ENCODE results near the gene LIG1.

- TF ChIP-seq, protein P1, sequence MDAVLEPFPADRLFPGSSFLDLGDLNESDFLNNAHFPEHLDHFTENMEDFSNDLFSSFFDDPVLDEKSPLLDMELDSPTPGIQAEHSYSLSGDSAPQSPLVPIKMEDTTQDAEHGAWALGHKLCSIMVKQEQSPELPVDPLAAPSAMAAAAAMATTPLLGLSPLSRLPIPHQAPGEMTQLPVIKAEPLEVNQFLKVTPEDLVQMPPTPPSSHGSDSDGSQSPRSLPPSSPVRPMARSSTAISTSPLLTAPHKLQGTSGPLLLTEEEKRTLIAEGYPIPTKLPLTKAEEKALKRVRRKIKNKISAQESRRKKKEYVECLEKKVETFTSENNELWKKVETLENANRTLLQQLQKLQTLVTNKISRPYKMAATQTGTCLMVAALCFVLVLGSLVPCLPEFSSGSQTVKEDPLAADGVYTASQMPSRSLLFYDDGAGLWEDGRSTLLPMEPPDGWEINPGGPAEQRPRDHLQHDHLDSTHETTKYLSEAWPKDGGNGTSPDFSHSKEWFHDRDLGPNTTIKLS (IDR thresholded peaks at IDR 0.05; ENCODE audit: borderline replicate concordance, low read depth): no peak
- TF ChIP-seq ZNF23 (CRISPR knock-in tag; IDR thresholded peaks at IDR 0.05) (no peak), ILF3 (IDR thresholded peaks at IDR 0.05; ENCODE audit: borderline replicate concordance) (no peak), SMAD1 (IDR thresholded peaks at IDR 0.05; ENCODE audit: low read depth, low read length, partially characterized antibody) (no peak), MXD1 (CRISPR knock-in tag; IDR thresholded peaks at IDR 0.05; ENCODE audit: borderline replicate concordance, poor library complexity, severe bottlenecking) (no peak), NFIC (IDR thresholded peaks at IDR 0.05) (no peak), NRF1 (conservative IDR thresholded peaks at IDR 0.05 in 1 of 2, IDR thresholded peaks at IDR 0.05 in 1 of 2) (no peak), NFXL1 (CRISPR knock-in tag; IDR thresholded peaks at IDR 0.05) (no peak), ERF (CRISPR knock-in tag; IDR thresholded peaks at IDR 0.05) (no peak), ZNF76 (CRISPR knock-in tag; IDR thresholded peaks at IDR 0.05; ENCODE audit: borderline replicate concordance) (no peak), FOXP4 (CRISPR knock-in tag; IDR thresholded peaks at IDR 0.05; ENCODE audit: borderline replicate concordance) (no peak)
- TF ChIP-seq, protein P2, sequence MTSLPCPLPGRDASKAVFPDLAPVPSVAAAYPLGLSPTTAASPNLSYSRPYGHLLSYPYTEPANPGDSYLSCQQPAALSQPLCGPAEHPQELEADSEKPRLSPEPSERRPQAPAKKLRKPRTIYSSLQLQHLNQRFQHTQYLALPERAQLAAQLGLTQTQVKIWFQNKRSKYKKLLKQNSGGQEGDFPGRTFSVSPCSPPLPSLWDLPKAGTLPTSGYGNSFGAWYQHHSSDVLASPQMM (CRISPR knock-in tag; IDR thresholded peaks at IDR 0.05): no peak
- TF ChIP-seq, protein P3, sequence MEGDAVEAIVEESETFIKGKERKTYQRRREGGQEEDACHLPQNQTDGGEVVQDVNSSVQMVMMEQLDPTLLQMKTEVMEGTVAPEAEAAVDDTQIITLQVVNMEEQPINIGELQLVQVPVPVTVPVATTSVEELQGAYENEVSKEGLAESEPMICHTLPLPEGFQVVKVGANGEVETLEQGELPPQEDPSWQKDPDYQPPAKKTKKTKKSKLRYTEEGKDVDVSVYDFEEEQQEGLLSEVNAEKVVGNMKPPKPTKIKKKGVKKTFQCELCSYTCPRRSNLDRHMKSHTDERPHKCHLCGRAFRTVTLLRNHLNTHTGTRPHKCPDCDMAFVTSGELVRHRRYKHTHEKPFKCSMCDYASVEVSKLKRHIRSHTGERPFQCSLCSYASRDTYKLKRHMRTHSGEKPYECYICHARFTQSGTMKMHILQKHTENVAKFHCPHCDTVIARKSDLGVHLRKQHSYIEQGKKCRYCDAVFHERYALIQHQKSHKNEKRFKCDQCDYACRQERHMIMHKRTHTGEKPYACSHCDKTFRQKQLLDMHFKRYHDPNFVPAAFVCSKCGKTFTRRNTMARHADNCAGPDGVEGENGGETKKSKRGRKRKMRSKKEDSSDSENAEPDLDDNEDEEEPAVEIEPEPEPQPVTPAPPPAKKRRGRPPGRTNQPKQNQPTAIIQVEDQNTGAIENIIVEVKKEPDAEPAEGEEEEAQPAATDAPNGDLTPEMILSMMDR (IDR thresholded peaks at IDR 0.05 in 2 of 3, conservative IDR thresholded peaks at IDR 0.05 in 1 of 3; ENCODE audit: insufficient read depth in 2 of 3, low read depth in 1 of 3, low read length in 3 of 3): no peak
These were observed 13.2 kb upstream of the LIG1 start for GRCh38 chr19:48183356-48183755.

All from K562 (cell line).